ENCODE data around the gene FGGY.

Gene FGGY

DNA sequence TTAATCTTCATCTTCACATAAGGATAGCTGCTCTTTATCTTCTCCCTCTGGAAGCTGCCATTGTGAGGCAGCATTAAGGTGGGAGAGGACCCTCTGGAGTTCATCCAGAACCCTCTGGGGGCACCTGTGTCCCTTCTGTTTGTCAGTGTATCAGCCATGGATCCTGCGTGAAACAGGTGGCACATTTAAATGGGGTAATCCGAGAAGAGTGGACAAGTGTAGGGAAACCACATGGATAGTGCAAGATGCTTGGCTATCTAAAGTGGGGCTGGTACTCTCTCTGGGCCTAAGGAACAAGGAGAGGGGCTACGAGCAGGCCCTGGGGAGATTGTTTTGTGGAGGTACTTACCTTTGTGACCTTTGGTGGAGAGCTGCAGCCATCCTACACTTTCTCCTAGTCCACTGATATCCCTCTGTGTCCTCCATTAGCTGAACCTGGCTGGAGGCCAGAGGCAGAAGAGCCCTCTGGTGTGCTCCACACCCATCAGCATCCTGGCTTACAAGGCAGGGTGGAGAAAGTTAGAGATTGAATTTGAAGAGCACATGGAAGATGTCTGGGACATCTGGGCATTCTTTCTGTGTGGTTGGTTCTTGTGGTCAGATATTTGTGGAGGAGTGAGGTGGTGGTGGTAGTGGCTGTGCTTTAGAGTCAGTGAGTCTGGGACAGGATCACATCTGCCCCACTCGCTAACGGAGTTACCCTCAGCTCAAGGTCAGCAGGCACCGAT lies 117.7 kb downstream of the FGGY start:
- no peak for DNase-seq (ENCODE audit: low spot score)

DNA sequence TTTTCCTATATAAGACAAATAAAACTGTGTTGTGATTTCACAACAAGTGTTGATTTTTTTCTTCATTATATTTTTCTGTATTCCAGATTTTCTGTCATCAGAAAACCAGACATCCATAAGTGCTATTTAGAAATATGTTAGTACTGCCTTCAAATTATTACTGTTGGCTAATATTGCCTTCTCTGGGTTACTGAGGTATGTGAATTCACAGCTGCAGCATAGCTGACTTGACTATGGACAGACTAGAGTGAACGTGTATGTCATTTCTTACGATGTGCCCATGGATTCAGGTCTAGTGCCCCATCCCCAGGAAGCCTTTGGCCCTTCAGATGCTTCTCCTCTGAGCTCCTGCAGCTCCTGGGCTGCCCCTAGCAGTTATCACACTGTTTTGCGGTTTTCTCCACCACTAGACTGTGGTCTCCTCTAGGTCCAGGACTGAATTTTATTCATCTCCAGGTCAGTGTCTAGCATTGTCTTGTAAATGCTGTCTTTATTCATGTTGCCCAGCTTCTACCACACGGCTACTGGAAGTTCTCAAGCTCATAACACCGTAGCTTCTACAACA lies 118.5 kb downstream of the FGGY start:
- no peak for DNase-seq (ENCODE audit: low spot score)

DNA sequence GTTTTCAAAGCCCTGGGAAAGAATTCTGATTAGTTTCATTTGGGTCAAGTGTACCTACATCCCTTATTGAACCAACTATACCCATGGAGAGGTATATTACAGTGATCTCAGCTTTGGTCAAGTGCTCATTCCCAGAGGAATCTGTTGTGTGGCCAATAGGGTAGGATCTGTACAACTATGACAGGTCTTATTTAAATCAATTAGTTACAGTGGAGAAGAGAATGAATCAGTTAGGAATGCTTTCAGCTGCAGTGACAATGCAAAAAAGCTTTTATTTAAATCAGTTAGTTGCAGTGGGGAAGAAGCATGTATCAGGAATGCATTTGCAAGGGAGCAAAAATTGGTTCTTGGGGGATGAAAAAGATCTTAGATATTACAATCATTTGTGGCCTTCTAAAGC lies 119.0 kb downstream of the FGGY start:
- DNase-seq (ENCODE audit: low spot score), result no peak

DNA sequence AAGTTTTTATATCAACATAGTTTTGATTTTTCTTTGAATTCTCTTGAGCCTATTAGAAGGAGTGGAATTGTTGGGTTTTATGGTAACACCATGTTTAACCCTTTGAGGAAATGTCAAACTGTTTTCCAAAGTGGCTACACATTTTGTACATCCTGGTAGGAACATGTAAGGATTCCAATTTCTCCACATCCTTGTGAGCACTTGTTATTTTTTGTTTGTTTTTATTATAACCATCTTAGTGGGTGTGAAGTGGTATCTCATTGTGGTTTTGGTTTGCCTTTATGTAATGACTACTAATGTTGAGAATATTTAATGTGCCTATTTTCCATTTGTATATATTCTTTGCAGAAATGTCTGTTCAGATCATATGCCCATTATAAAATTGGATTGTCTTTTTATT lies 120.5 kb downstream of the FGGY start:
- no peak for DNase-seq (ENCODE audit: low spot score)

DNA sequence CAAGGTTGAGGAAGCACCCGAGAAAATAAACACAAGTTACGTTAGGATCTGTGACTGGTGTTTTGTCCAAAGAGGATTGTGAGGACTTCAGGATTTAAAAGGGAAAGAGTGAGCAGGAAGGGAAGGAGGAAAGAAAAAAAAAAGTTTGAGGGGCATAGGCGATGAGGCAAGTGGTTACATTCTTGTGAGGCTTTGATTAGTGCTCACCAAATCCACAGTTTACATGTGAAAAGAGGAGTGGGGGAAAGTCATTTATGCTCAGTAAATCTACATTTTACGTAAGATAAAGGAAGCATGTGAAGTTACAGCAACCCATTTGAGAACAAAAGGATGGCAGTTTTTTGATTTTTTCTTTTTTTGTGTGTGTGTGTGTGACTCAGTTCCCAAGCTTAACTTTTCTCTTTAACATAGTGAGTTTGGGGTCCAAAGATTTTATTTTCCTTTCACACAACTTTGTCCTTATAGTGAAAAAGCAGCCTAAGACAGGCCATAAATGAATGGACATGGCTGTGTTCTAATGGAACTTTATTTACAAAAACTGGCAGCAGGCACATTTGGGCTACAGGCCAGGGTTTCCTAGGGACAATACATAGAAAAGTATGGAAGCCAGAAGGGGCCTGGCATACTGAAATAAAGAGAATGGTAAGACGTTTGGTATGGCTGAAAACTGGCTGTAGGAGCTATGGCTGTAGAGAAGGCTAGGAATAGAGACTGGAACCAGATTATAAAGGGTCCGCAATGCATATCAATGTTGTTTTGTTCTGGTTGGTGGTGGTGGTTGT lies 121.7 kb downstream of the FGGY start:
- DNase-seq (ENCODE audit: low spot score), result no peak

DNA sequence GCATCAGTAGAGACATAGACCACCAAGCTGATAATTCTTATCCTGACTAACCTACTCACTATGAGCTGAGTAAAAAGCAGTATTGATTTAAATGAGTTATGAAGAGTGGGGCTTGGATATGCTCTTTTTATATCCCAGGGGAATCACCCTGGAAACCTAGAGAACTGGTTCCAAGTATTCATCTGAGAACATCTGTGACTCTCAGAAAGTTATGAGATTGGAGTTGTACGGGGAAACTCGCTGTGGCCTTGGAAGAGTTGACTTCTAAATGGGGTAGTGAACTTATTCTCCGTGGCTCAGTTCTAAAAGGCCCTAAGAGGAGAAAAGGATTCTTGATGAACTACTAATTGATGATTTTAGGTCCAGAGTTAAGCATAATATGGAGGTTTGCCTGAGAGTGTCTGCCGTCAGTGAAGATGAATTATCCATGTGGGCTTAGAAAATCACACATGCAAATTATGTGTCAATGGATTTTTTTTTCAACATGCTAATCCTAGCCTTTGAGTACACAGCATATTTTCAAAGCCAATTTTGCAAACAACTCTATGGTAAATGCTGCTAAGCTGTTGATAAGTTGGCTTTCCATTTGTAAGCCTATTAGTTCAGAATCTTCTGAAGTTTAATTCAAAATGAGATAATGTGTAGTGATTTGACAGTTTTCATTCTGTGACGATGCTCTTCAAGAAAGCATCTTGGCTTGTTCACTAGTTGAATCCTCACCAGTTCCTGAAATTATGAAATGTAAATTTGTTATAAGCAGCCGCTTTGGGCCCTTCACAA lies 122.7 kb downstream of the FGGY start:
- DNase-seq (ENCODE audit: low spot score), result no peak

DNA sequence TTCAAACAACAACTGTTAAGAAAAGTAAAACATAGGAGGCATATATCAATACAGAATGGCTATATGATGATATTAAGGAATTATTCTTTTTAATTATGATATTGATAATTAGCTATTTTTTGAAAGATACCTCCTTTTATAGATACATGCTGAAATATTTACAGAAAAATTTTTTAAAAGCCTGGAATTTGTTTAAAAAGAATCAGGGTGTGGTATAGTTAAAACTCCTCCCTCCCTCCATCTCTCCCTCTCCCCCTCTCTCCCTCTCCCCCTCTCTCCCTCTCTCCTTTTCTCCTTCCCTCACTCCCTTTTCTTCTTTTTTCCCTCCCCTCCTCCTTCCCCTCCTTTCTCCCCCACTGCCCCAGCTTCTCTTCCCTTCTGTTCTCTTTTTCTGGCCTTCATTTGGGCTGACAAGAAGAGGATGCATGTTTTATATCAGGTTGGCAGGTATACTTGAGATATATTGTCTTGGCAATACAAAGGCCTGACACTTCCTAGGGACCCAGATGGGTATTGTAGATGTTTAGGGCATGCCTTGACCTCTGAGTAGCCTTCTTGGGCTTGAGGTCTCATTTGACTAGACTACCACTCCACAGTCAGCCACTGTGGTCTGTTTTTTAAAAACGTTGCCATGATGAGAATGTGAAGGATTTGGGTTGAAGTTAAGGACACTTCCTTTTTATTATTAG lies 124.5 kb downstream of the FGGY start:
- DNase-seq (ENCODE audit: low spot score), result no peak

DNA sequence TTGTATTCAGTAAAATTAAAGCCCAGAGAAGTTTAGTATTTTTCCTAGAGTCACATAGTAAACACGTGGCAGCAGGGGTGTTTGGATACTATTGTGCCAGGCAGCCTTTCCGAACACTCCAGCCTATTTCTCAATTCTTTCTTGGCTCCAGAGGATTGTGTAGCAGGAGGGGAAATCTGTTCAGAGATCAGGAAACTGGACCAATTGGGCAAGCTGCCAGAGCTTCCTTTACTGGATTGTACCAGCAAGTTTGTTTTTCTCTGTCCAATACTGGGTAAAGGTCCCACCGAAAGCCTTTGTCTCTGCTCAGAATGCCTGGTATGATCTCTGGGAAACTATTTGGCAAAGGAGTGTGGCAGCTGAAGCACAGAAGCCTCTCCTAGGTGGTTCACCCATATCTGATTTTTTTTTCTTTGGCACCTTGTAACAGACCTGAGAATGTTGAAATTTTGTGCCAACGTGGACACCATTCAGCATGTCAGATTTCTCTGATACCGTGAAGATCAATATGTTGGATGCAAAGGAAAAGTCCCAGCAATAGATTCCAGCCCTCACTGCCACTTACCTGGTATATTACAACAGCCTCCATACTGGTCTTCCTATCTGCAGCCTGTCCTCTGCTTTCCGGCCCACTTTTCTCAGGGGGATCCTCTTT lies 126.2 kb downstream of the FGGY start:
- peak; percentile 56 for DNase-seq (ENCODE audit: low spot score)

DNA sequence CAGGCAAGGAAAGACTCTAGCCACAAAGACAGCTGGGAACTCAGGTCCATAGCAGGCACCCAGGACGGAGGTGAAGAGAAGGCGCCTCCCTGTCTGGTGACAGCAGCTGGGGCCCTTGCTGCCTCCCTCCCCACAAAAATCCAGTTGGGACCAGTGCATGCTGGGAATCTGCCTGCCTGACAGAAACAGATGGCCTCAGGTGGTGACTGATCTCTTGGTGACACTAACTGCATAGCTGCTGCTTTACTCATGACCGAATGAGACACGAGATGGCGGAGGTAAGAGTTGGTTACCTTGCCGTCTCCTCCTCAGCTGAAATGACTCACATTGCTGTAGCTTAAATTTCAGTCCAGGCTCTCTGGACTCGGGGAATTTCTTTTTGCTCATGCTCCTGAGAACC lies 130.3 kb downstream of the FGGY start:
- no peak for DNase-seq (ENCODE audit: low spot score)

DNA sequence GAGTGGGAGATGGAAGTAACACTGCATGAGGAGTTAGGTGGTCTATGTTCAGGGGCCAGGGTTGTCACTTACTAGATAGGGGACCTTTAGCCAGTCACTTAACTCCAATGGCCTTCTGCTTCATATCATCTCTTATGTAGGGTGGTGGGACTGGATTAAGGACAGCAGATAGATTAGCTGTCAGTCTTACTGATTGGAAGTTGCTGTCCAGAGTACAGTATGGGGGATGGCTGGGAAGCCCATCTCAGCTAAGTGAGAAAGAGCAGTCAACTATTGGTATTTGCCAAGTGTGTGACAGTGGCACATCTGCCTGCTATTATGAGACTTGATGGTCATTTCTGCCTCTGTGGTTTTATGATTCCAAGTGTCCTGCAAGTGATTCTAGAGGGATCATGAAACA lies 130.9 kb downstream of the FGGY start:
- DNase-seq (ENCODE audit: low spot score), result no peak

DNA sequence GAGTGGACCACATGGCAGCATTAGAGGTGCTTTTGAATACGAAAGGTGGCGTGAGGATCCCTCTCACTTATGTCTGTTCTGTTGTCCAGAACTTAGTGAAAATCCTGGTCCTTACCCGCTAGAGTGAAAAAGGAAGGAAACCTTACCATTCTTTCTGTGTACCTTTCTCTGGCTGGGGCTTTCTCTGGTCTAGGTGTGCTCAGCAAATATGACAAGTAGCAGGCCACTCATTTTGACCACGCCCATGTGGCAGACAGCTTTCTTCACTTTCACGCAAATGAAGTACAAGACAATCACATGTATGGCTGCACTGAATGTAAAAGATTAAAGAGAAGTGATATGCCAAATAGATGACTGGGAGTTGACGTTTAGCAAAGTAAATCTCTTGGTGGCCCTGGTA lies 131.9 kb downstream of the FGGY start:
- no peak for DNase-seq (ENCODE audit: low spot score)

DNA sequence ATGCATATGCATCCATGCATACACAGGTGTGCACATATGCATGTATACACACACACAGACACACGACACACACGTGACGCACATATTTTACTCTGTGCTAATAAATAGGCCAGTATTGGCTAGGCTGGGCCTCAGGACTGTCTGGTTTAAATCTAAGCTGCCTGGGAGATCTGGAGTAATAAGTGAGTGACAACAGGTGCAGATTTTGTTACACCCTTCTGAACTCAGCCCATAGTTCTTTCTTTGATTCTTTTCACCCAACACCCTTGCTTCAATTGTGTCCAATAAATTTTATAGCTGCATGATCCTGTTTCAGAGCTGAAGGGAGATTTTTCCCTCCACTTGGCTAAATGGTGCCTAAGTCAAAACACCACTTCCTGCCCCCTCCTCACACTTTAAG lies 132.8 kb downstream of the FGGY start:
- no peak for DNase-seq (ENCODE audit: low spot score)

DNA sequence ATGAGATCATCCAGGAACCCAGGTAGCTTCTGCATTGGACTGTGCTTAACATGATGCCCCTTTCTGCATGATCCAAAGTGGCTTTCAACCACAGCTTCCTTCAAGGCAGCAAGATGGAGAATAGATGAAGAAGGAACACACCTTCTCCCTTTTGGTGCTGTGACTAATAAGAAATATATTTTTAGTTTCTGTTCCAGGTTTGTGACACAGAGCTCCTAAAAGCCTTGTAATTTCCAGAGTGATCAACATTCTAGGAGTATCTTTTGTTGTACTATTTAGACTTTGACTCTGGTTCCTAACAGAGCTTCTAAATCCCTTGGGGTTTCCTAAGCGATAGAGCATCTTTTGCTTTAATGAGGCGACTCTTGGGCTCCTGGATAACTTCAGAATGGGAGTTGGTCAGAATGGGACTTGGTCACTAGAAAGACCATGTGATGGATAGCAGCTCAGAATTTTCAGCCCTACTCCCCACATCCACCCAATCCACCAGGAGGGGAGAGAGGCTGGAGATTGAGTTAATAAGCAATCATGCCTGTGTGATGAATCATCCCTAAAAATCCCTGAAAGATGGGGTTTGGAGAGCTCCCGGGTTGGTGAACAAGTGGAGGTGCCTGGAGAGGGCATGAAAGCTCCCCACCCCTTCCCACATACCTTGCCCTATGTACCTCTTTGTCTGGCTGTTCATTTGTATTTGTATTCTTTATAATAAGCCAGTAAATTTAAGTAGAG lies 134.8 kb downstream of the FGGY start:
- DNase-seq (ENCODE audit: low spot score), result no peak

DNA sequence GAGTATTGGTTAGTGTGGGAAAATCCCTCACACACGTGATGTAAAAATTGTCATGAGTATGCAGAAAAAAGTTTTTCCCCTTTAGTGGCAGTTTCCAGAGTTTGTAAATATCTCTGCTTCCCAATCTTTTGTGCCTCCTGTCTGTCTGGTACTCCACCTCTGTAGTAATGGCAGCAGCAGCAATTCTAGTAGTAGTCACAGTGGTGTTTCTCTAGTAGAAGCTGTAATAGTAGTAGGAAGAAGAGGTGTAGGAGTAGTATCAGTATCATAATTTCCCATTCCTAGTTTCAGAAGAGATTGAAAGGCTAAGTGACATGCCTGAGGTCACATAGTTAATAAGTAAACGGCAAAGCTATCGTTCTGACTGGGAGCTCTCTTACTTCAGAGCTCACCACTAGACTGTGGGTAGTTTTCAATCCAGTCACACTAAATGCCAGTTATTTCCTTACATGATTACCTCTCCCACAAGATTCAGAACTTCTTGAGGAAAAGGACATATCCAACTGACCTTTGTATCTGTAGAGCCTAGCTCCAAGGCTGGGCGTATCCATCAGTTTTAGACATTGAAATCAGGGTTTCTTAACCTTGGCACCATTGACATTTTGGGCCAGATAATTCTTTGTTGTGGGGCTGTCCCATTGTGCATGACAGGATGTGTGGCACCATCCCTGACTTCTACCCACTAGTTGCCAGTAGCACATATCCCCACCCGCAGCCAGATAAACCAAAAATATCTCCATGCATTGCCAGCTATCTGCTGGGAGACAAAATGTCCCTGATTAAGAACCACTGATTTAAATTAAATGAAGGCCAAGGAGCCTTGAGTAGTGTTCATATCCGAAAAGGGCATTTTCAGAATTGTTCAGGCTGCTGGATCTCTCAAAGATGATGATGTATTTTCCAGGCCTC lies 135.9 kb downstream of the FGGY start:
- DNase-seq (ENCODE audit: low spot score), result no peak

DNA sequence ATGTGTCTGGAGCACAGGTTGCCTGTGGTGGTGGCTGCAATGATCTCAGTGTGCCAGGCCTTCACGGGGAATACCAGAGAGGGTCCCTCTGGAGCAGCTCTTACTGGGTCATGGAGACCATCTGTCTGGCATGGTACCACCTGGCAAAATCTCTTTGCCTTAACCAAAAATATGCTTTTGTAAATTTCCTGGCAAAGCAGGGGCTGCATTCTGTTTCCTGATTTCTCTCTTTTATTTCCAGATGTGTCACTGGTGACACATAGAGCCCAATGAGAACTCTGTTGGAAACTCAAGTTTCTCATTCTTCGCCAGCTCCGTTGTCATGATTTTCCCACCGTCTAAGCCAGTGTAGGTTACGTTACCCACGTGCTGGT lies 136.5 kb downstream of the FGGY start:
- DNase-seq (ENCODE audit: low spot score), result no peak

DNA sequence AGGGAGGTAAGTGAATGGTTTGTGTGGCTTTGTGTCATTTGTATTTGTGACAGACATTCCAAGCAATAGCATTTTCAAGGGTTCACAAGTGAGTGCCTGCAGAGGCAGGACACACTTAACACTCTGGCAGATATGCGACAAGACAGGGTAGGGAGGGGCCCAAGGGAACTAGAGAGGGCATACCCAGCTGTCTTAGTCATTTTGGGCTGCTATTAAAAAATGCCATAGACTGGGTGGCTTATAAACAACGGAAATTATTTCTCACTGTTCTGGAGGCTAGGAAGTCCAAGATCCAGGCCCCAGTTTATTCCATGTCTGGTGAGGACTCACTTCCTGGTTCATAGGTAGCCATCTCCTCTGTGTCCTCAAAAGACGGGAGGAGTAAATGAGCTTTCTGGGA lies 137.4 kb downstream of the FGGY start:
- DNase-seq (ENCODE audit: low spot score), result no peak

DNA sequence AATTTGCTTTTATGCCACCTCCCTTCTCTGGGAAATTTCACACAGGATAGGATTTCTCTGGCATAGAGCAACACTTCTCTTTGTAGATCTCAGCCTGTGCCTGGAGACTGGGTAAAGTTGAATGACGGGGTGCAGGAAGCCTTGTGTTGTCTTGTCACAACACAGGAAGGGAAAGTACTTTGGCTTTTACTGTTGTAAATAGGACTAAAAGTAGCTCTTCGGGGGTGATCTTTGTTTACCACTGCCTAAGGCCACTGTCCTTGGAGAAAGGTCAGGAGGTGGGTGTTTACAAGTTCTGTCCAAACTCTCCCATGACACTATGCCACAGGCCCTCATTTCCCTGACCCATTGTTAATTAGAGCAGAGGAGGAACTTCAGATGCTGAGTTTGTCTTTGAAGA lies 139.7 kb downstream of the FGGY start:
- no peak for DNase-seq (ENCODE audit: low spot score)

DNA sequence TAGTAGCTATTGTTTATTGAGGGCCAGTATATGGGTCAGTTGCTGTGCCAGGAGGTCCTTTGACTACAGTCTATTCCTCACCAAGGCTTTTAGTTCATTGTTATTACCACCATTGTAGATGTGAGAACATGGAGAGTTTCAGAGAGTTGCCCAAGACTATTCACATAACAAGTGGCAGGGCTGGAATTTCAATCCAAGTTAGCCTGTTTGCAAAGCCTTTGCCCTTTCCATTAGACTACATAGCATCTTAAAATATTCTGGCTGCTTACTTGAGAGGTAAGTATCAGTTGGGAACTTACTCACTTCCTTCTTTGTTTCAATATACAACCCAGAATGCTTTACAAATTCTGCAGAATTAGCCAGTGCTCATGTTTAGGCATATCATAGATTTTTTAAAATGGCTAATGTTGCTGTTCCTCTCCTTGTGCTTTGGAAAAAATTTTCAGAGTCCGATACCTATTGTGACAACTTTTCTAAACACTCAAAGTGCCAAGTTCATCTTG lies 141.2 kb downstream of the FGGY start:
- no peak for DNase-seq (ENCODE audit: low spot score)

DNA sequence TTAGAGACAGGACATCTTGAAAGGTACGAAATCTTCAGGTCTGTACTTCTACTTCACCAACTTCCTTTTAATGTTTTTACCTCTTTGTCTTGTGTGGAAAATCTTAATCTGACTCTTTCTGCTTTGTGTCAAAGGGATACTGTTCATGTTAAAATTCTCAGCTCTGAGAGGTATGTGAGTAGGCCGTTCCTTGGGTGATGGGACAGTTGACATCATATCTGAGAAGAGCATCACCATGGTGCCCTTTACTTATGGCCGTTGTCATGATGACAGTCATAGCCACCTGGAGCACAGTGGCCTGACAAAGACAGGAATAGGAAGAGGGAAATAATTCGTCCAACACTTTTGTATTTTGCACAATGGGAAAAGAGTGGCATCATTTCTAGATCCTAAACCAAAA lies 145.6 kb downstream of the FGGY start:
- DNase-seq (ENCODE audit: low spot score), result no peak

DNA sequence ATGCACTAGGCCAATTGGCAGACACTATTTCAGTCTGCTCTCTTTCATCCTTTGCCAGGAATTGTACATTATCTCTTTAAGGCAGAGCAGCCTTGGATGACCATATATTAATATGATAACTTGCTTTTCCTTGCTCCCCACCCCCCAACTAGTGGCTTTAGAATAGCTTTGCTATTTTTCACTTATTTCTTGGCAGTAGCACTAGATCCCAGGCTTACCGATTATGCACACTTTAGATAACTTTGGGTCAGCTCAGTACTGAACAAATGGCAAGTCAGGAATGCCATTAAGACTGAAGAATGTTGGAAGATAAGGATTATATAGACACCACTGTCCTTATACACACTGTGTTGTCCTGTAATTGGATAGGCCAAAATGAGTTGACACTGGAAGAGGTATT lies 146.4 kb downstream of the FGGY start:
- DNase-seq (ENCODE audit: low spot score), result no peak
